ENCODE data around the gene CYP2C8. TPM values are rescaled to one million over a fixed set of nuclear protein-coding genes. Genes with fewer than 3 reads are reported as not detected.
"Not testable (repeated sequence)": the region's sequence is repeated elsewhere in the genome, so short reads cannot be mapped to it uniquely, and the experiment has no call there.

CYP2C8 gene
- polyA plus RNA-seq, 1 donor from 2014 or later: 5.1 TPM

DNA sequence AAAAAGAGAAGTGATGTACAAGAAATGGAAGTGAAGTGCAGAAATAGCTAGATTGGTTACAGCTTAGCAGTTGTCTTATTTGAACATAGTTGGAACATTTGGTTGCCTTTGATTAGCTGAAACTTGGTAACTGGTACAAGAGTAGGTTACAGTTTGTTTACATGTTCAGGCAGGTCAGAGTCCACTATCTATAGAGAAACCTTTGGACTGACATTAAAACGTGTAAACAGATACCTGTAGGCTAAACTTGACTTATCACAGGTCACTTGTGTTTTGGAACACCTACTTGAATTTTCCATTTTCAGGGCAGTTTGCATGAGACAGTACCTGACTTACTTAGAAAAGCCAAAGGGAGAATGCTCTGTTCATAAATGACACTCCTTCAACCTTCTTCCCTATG, 28.5 kb upstream of the CYP2C8 start:
- Histone ChIP-seq H3K4me3 (ENCODE audit: low read length) (no peak overlapping the region), H4K20me1 (ENCODE audit: insufficient read depth) (no peaks in the 10 kb centered on the region), H3K27ac (ENCODE audit: low read length) (no peak overlapping the region), H3F3A (ENCODE audit: insufficient read depth, low read length, poor library complexity, severe bottlenecking) (no peaks in the 10 kb centered on the region), H3K79me2 (replicated peaks; ENCODE audit: insufficient read depth, low read length) (no peaks in the 10 kb centered on the region), H3K9ac (ENCODE audit: low read length) (no peak overlapping the region), H3K36me3 (ENCODE audit: insufficient read depth, low read length) (no peaks in the 10 kb centered on the region), H3K27me3 (ENCODE audit: insufficient read depth, low read depth, low read length) (no peaks in the 10 kb centered on the region), H3K9me3 (ENCODE audit: low read length) (no peaks in the 10 kb centered on the region), H2AFZ (ENCODE audit: low read depth, low read length) (no peak overlapping the region), H3K9me2 (ENCODE audit: insufficient read depth, low read length) (no peaks in the 10 kb centered on the region), H3K4me2 (ENCODE audit: low read length) (no peak overlapping the region)
- TF ChIP-seq EZH2 (IDR thresholded peaks at IDR 0.05; ENCODE audit: borderline replicate concordance, insufficient read depth, low read length, poor library complexity, severe bottlenecking) (no peak), TAF1 (IDR thresholded peaks at IDR 0.05; ENCODE audit: low read depth) (no peak), POLR2AphosphoS5 (IDR thresholded peaks at IDR 0.05) (no peak), REST (IDR thresholded peaks at IDR 0.05; ENCODE audit: borderline replicate concordance) (no peak), EP300 (conservative IDR thresholded peaks at IDR 0.05; ENCODE audit: poor library complexity, severe bottlenecking) (no peak), SMC3 (conservative IDR thresholded peaks at IDR 0.05; ENCODE audit: poor library complexity) (no peak), RAD21 (conservative IDR thresholded peaks at IDR 0.05) (no peak), MXI1 (conservative IDR thresholded peaks at IDR 0.05; ENCODE audit: poor library complexity, severe bottlenecking) (no peak)
- TF ChIP-seq, protein P1, sequence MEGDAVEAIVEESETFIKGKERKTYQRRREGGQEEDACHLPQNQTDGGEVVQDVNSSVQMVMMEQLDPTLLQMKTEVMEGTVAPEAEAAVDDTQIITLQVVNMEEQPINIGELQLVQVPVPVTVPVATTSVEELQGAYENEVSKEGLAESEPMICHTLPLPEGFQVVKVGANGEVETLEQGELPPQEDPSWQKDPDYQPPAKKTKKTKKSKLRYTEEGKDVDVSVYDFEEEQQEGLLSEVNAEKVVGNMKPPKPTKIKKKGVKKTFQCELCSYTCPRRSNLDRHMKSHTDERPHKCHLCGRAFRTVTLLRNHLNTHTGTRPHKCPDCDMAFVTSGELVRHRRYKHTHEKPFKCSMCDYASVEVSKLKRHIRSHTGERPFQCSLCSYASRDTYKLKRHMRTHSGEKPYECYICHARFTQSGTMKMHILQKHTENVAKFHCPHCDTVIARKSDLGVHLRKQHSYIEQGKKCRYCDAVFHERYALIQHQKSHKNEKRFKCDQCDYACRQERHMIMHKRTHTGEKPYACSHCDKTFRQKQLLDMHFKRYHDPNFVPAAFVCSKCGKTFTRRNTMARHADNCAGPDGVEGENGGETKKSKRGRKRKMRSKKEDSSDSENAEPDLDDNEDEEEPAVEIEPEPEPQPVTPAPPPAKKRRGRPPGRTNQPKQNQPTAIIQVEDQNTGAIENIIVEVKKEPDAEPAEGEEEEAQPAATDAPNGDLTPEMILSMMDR (IDR thresholded peaks at IDR 0.05; ENCODE audit: poor library complexity, severe bottlenecking): no peak

GRCh38 chr10:95096143-95096542, 26.8 kb upstream of the CYP2C8 start:
- Histone ChIP-seq H3K9me2 (ENCODE audit: insufficient read depth, low read length) (no peaks in the 10 kb centered on the region), H3K27ac (ENCODE audit: low read length) (no peak overlapping the region), H3K9ac (ENCODE audit: low read length) (no peak overlapping the region), H3K4me2 (ENCODE audit: low read length) (no peak overlapping the region), H3K27me3 (ENCODE audit: insufficient read depth, low read depth, low read length) (no peaks in the 10 kb centered on the region), H3K9me3 (ENCODE audit: low read length) (no peaks in the 10 kb centered on the region), H3F3A (ENCODE audit: insufficient read depth, low read length, poor library complexity, severe bottlenecking) (no peaks in the 10 kb centered on the region), H4K20me1 (ENCODE audit: insufficient read depth) (no peaks in the 10 kb centered on the region), H3K4me3 (ENCODE audit: low read length) (no peak overlapping the region), H2AFZ (ENCODE audit: low read depth, low read length) (no peak overlapping the region), H3K36me3 (ENCODE audit: insufficient read depth, low read length) (no peaks in the 10 kb centered on the region), H3K79me2 (replicated peaks; ENCODE audit: insufficient read depth, low read length) (no peaks in the 10 kb centered on the region)
- TF ChIP-seq MXI1 (conservative IDR thresholded peaks at IDR 0.05; ENCODE audit: poor library complexity, severe bottlenecking) (no peak), EP300 (conservative IDR thresholded peaks at IDR 0.05; ENCODE audit: poor library complexity, severe bottlenecking) (no peak), TAF1 (IDR thresholded peaks at IDR 0.05; ENCODE audit: low read depth) (no peak), REST (IDR thresholded peaks at IDR 0.05; ENCODE audit: borderline replicate concordance) (no peak), SMC3 (conservative IDR thresholded peaks at IDR 0.05; ENCODE audit: poor library complexity) (no peak)
- TF ChIP-seq, protein P1 (IDR thresholded peaks at IDR 0.05; ENCODE audit: poor library complexity, severe bottlenecking): no peak

DNA sequence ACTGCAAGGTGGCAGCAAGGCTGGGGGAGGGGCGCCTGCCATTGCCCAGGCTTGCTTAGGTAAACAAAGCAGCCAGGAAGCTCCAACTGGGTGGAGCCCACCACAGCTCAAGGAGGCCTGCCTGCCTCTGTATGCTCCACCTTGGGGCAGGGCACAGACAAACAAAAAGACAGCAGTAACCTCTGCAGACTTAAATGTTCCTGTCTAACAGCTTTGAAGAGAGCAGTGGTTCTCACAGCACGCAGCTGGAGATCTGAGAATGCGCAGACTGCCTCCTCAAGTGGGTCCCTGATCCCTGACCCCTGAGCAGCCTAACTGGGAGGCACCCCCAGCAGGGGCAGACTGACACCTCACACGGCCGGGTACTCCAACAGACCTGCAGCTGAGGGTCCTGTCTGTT, 10.3 kb upstream of the CYP2C8 start:
- not testable (repeated sequence) for H3K4me2 ChIP-seq (ENCODE audit: low read length); H3K27ac ChIP-seq (ENCODE audit: low read length); H3K9me3 ChIP-seq (ENCODE audit: low read length)

More for the DNA sequence above, 10.3 kb upstream of the CYP2C8 start:
- H3K27me3 ChIP-seq (ENCODE audit: insufficient read depth, low read depth, low read length); H3K9ac ChIP-seq (ENCODE audit: low read length); H3F3A ChIP-seq (ENCODE audit: insufficient read depth, low read length, poor library complexity, severe bottlenecking); H3K79me2 ChIP-seq (replicated peaks; ENCODE audit: insufficient read depth, low read length); H3K9me2 ChIP-seq (ENCODE audit: insufficient read depth, low read length); H2AFZ ChIP-seq (ENCODE audit: low read depth, low read length); H4K20me1 ChIP-seq (ENCODE audit: insufficient read depth); H3K36me3 ChIP-seq (ENCODE audit: insufficient read depth, low read length); H3K4me3 ChIP-seq (ENCODE audit: low read length): not testable (repeated sequence)
